NCI-H187 (cell line): ENCODE results near the gene LRRC27.

ENCODE experiments used
- DNase-seq, 2 experiments: peaks; one replicate each; lab custom pipeline; 2025; lab: John Stamatoyannopoulos, UW

LRRC27 gene

GRCh38 chr10:132402781-132403241 is 70.8 kb downstream of the LRRC27 start:
- no peak for DNase-seq

- DNase-seq: no peak
Measured at GRCh38 chr10:132403511-132404168, 71.6 kb downstream of the LRRC27 start.

- no peak for DNase-seq
Measured at GRCh38 chr10:132404169-132404880, 72.3 kb downstream of the LRRC27 start.

- no peak for DNase-seq
Measured at GRCh38 chr10:132404911-132405462, 73.0 kb downstream of the LRRC27 start.

- DNase-seq: no peak
Measured at GRCh38 chr10:132405463-132405991, 73.5 kb downstream of the LRRC27 start.

- no peak for DNase-seq
Measured at GRCh38 chr10:132406181-132406580, 74.2 kb downstream of the LRRC27 start.

- no peak for DNase-seq
Measured at GRCh38 chr10:132406750-132407149, 74.8 kb downstream of the LRRC27 start.

GRCh38 chr10:132407243-132407746 is 75.3 kb downstream of the LRRC27 start:
- DNase-seq: no peak

GRCh38 chr10:132407846-132408278 is 75.9 kb downstream of the LRRC27 start:
- no peak for DNase-seq

- DNase-seq: no peak
Measured at GRCh38 chr10:132408367-132408781, 76.4 kb downstream of the LRRC27 start.

GRCh38 chr10:132408823-132409666 is 77.1 kb downstream of the LRRC27 start:
- DNase-seq: no peak

- DNase-seq: no peak
Measured at GRCh38 chr10:132409667-132410028, 77.7 kb downstream of the LRRC27 start.

- no peak for DNase-seq
Measured at GRCh38 chr10:132410056-132410778, 78.2 kb downstream of the LRRC27 start.

- no peak for DNase-seq
Measured at GRCh38 chr10:132410779-132411532, 79.0 kb downstream of the LRRC27 start.

GRCh38 chr10:132411561-132412253 is 79.7 kb downstream of the LRRC27 start:
- no peak for DNase-seq

- DNase-seq: no peak
Measured at GRCh38 chr10:132412316-132413192, 80.6 kb downstream of the LRRC27 start.

- no peak for DNase-seq
Measured at GRCh38 chr10:132413226-132414205, 81.5 kb downstream of the LRRC27 start.
